AG08395 (cell line): ENCODE results near the gene FZD7.
A peak's percentile ranks its signal among the peaks of the same experiment; 100 is the strongest.

ENCODE experiments used
- DNase-seq: peaks from one replicate; pipeline ENCODE4 v3.0.0; 2012; ENCODE audit warnings: mixed read lengths, low spot score

FZD7 gene

GRCh38 chr2:202033317-202034248 lies at the start of gene FZD7:
FZD7 (plus strand) TSS chr2:202033855; CDS start chr2:202034648, 793 bp downstream.
- DNase-seq, result peak; percentile 95

GRCh38 chr2:201984333-201984732 lies 49.3 kb upstream of the FZD7 start:
- DNase-seq, result no peak

GRCh38 chr2:201984800-201985525 lies 48.7 kb upstream of the FZD7 start:
- no peak for DNase-seq

DNA sequence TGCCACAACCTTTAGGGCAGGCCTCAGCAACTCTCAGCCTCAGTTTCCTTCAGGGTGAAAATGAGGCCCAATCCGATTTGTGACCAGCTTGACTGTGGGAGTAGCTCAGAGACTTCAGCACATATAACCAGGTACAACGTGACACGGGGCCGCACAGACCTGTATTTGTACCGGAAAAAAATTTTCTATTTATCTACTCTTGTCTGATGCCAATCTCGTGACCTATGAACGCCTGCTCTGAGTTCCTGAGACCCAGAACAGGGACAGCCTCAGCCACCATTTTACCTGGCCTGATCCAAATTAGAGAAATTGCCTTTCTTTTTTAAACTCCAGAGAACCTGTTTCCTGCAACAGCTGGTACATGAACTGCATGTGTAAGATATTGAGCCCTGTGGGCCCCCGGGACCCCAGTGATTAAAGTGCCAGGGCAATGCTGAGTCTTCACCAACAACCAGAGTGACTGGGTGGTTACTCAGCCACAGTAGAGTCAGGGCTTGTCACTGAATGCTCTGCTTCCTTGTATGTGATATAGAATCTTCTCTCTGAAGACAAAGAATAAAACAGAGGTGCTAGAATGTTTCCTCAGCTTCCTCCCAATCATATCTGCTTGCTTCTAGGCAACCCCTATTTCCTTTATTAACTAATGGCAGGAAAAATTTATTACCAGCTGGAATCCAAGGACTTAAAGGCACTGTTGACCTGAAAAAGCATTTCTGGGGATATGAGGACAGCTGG lies 47.8 kb upstream of the FZD7 start:
- DNase-seq, result no peak

GRCh38 chr2:201986463-201986735 lies 47.3 kb upstream of the FZD7 start:
- no peak for DNase-seq

DNA sequence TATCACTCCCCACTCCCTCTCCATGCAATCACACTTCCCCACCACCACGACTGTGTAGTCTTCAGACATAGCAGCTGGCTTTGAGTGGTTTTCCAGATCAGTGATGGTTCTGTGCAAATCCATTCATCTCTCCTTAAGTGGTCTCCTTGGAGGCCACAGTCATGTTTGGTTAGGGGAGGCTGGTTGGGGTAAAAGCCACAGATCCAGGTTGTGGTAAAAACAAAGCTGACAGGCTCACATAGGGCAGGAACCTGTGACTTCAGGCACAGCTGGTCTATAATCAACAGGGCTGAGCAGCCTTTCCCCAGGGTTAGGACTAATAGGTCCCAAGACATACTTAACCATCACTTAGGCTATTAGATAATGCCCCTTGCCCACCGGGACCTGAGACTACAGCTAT lies 46.2 kb upstream of the FZD7 start:
- no peak for DNase-seq

GRCh38 chr2:201990069-201990468 lies 43.6 kb upstream of the FZD7 start:
- no peak for DNase-seq

- no peak for DNase-seq
Measured at GRCh38 chr2:201992960-201993359, 40.7 kb upstream of the FZD7 start.

- no peak for DNase-seq
Measured at GRCh38 chr2:201994973-201995638, 38.5 kb upstream of the FZD7 start.

- DNase-seq, result no peak
Measured at GRCh38 chr2:201996006-201996405, 37.6 kb upstream of the FZD7 start.

- DNase-seq, result no peak
Measured at GRCh38 chr2:201996679-201997314, 36.9 kb upstream of the FZD7 start.

DNA sequence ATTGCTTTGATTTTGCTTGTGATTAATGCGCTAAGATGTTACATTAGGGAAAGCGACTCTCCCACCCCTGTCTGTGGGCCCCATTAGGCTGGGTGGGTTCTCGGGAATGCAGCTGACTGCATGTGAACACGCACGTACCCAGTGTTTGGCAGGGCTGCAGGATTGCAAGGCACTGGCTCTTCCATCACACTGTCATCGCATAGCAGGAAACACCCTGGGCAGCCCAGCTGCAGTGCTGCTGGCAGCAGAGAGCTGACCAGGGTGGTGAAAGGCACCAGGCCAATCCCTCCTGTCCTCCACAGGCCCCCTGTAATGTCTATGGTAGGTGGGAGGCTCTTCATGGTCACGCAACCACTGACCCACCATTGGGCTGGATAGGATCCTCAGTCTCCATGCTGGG lies 34.4 kb upstream of the FZD7 start:
- peak; percentile 26 for DNase-seq

DNA sequence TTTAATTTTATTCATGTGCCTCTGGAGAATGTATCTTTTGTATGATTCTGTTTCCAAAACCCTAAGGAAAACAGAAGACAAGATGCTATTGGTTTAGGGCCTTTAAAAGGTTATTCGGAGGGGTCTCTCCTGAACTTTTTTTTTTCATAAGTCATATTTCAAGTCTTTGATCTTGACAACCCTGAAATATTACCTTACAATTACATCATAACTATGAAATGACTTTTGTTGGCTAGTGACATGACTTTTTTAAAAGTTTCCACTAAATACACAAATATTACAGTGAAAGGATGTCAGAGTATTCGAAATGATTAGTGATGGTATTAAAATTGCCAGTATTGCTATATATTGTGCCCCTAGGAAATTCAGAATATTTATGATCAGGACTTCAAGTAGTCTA lies 31.8 kb upstream of the FZD7 start:
- no peak for DNase-seq

DNA sequence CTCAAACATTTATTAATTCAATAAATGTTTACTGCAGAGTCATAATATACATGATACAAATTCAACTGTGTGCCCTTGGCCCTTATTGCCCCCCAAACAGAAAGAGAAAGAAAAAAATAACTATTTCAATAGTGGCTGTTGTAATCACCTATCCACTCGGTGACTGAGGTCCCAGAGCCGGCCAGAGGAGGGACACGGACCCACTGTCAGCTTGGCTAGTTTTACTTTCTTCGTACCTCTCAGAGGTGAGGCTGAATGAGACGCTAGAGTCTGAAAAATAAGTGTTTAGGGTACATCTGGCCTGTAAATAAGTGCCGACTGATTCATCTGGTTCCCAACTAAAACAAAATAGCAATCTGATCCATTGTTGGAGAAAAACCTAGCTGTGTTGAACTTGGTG lies 31.3 kb upstream of the FZD7 start:
- no peak for DNase-seq

DNA sequence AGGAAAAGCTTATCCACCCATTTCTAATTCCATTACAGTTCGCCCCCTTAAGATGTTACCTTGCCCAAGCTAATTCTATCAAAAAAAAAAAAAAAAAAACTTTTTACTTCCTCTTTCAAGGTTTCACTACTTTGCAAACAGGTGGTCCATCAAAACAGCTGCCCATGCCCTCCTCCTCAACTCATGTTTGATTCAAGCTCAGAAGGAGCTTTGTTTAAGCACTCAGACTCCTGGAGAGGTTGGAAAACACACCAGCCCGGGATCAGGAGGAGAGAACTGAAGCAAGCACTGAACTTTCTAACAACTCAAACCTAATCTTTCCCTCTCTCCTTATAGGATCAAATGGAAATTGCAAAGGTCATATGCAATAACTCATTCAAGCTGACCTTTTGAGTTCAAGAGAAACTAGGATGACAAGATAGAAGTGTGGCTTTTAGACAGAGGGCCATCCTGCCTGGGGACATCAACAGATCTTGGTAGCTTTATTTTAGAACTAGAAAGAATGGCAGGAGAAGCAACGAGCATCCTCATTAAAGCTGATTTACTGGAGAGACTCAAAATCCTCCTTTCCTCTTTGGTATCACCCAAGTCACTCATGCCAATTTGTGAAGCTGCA lies 28.3 kb upstream of the FZD7 start:
- no peak for DNase-seq

- DNase-seq, result no peak
Measured at GRCh38 chr2:202006301-202006700, 27.4 kb upstream of the FZD7 start.

DNA sequence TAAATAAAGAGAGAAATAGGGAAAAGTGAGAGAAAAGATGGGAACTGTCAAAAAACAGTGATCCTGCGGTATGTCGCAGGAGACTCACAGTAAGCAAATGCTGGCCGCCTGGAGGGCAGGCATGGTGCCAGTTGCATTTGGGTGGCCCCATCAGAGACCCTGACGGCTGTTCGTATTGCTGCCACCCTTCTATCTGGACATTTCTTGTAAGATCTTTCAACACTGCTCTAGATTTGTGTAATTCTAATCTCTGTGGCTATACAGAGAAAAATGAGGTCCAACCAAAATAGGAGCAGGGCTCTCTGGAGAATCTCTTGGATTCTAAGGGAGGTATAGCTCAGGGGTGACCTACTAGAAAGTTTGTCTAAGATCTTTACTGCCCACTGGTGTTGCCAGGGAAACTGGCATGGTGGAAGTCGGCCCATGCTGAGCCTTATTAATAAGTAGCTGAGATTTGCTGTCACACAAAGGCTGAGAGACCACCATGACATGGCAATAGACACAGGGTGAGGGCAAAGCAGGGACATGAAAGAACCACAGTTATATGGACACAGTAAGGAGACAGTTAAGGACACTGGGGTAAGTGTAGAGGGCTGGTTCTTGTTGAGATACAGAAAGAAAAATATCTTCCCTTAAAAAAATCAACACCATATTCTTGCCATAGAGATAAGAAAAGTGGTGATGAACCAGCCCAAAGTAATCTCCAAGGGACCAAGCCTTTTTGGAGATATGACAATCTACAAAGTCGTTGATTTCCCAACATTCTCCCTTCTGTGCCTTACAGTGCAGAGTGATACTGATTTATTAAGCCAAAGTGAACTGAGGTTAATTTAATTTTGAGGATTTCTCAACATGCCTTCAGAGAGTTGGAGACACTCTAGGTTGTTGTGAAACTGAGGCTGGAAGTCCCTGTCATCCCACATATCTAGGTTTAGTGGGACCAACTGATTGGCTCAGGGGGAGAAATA lies 26.4 kb upstream of the FZD7 start:
- DNase-seq, result no peak

DNA sequence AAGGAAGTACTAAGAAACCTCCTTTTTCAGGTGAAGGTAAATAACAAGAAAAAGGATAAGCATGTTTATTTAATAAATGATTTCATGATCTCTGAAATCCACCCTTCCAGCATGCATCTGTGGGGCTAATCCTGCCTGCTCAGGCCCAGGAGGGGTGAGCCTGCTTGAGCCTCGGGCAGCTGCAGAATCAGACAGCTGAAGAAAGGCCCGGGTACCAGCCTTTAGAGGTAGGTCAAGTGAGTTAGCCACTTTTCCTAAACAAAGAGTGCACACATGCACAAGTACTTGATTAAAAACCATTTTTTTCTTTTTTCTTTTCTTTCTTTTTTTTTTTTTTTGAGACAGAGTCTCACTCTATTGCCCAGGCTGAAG lies 25.7 kb upstream of the FZD7 start:
- DNase-seq, result no peak

DNA sequence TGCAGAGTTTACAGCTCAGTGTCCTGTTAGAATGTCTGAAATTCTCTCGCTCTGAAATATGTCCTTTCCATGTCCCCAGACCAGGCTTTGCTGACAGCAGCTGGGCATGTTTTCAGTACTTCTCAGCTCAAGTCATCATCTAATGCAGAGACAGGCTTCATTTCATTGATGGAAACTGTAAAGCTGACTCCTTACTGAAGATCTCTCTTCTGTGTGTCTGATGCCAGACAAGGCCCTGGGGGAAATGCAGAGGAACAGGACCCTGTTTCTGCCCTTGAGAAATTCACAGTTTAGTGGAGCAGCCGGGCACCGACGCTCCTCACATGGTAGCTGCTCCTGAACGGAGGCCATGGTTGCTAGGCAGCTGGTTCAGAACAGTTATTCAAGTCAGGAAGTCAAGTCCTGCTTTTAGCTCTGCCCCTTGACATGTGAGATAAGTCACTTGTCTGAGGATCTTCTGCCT lies 24.6 kb upstream of the FZD7 start:
- DNase-seq, result peak; percentile 45

- DNase-seq, result no peak
Measured at GRCh38 chr2:202009581-202009980, 24.1 kb upstream of the FZD7 start.
